K562 (cell line): ENCODE data around the gene TBCEL.

Experiments
- EP300 ChIP-seq: IDR thresholded peaks from 2 replicates; pipeline ENCODE4 v1.6.1; 2012; ENCODE audit warnings: low read length, improper control_type of control experiment
- EZH2 ChIP-seq: IDR thresholded peaks from 2 replicates; pipeline ENCODE4 v1.6.1; 2012; ENCODE audit warnings: low read depth, mild to moderate bottlenecking, inconsistent platforms, low read length, borderline replicate concordance
- FOSL1 ChIP-seq: fragments of 200-800 bp; sonication (Bioruptor generic); conservative IDR thresholded peaks from 2 replicates; pipeline ENCODE4 v1.6.1; 2016; ENCODE audit warnings: missing genetic modification characterization, missing compliant biosample characterization
- FOXK1 ChIP-seq: sonication (generic); formaldehyde crosslinking; IDR thresholded peaks from 2 replicates; pipeline ENCODE4 v1.8.0; 2022; ENCODE audit warnings: missing genetic modification reagents, mild to moderate bottlenecking, borderline replicate concordance
- FOXM1 ChIP-seq, 2 experiments: fragments of 450-650 bp in 1 of 2; sonication (generic) in 1 of 2; formaldehyde crosslinking in 1 of 2; IDR thresholded peaks; 2 replicates each; pipeline versions ENCODE4 v1.6.1 to v1.9.0; 2017 to 2022; ENCODE audit warnings: low read depth in 2 of 2, mild to moderate bottlenecking in 2 of 2, missing genetic modification reagents in 1 of 2, moderate library complexity in 1 of 2
- KLF16 ChIP-seq: IDR thresholded peaks from 2 replicates; pipeline ENCODE4 v1.6.1; 2016; ENCODE audit warnings: antibody characterized with exemption
- MTA2 ChIP-seq: fragments of 450-650 bp; IDR thresholded peaks from 2 replicates; pipeline ENCODE4 v1.6.1; 2016; ENCODE audit warnings: low read depth
- SMAD3 ChIP-seq: fragments of 450-650 bp; formaldehyde crosslinking; conservative IDR thresholded peaks from 2 replicates; pipeline ENCODE4 v1.4.0; 2020; ENCODE audit warnings: mild to moderate bottlenecking
- TEAD4 ChIP-seq, 2 experiments: sonication (generic) in 1 of 2; formaldehyde crosslinking in 1 of 2; IDR thresholded peaks; 2 replicates each; pipeline versions ENCODE4 v1.6.1 to v1.8.0; 2012 to 2022; ENCODE audit warnings: borderline replicate concordance in 1 of 2, inconsistent platforms in 1 of 2, low read length in 1 of 2, mild to moderate bottlenecking in 1 of 2, missing genetic modification reagents in 1 of 2
- ZBTB17 ChIP-seq: fragments of 450-650 bp; formaldehyde crosslinking; IDR thresholded peaks from 2 replicates; pipeline ENCODE4 v1.4.0; 2020; ENCODE audit warnings: mild to moderate bottlenecking
- ZFP36 ChIP-seq: fragments of 150-350 bp; IDR thresholded peaks from 2 replicates; pipeline ENCODE4 v1.6.1; 2018; ENCODE audit warnings: low read length, low read depth; ENCODE audit not compliant: partially characterized antibody
- TF ChIP-seq, protein P1 (sequence below), 3 experiments: IDR thresholded peaks in 2 of 3; conservative IDR thresholded peaks in 1 of 3; 2 replicates each; pipeline ENCODE4 v1.5.1; 2011 to 2012; ENCODE audit warnings: low read length in 3 of 3, mild to moderate bottlenecking in 3 of 3, control low read depth in 2 of 3, improper control_type of control experiment in 1 of 3, inconsistent platforms in 1 of 3, low read depth in 1 of 3, mixed read lengths in 1 of 3, moderate library complexity in 1 of 3; ENCODE audit not compliant: insufficient read depth in 2 of 3

DNA sequence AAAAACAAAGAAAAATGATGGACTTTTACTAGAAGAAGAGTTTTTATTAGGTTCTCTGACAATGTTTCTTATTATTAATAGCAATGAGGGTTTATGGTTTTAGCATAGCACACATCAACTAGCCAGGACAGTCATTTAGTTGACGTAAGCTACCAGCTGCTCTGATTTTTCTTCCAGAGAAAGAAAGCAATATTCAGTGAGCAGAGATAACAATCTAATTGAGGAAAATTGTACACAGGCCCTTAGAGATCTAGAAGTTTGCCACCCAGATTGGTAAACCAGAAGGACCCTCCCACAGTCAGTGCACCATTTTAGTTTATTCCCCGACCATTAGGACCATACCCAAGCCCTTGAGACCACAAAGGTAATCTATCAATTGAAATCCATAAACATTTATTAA, 28.7 kb upstream of the TBCEL start:
- TF ChIP-seq EZH2, result no peak
- TF ChIP-seq KLF16, result no peak
- TF ChIP-seq ZFP36, result no peak
- TF ChIP-seq SMAD3, result no peak
- no peak for TF ChIP-seq MTA2
- TF ChIP-seq FOSL1, result no peak
- no peak for TF ChIP-seq FOXK1
- TF ChIP-seq TEAD4 (IDR thresholded peaks at IDR 0.05; ENCODE audit: low read length), result no peak
- no peak for TF ChIP-seq TEAD4 (CRISPR knock-in tag; IDR thresholded peaks at IDR 0.05; ENCODE audit: borderline replicate concordance)
- TF ChIP-seq, protein P1, sequence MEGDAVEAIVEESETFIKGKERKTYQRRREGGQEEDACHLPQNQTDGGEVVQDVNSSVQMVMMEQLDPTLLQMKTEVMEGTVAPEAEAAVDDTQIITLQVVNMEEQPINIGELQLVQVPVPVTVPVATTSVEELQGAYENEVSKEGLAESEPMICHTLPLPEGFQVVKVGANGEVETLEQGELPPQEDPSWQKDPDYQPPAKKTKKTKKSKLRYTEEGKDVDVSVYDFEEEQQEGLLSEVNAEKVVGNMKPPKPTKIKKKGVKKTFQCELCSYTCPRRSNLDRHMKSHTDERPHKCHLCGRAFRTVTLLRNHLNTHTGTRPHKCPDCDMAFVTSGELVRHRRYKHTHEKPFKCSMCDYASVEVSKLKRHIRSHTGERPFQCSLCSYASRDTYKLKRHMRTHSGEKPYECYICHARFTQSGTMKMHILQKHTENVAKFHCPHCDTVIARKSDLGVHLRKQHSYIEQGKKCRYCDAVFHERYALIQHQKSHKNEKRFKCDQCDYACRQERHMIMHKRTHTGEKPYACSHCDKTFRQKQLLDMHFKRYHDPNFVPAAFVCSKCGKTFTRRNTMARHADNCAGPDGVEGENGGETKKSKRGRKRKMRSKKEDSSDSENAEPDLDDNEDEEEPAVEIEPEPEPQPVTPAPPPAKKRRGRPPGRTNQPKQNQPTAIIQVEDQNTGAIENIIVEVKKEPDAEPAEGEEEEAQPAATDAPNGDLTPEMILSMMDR (IDR thresholded peaks at IDR 0.05 in 2 of 3, conservative IDR thresholded peaks at IDR 0.05 in 1 of 3; ENCODE audit: insufficient read depth in 2 of 3, low read depth in 1 of 3, low read length in 3 of 3), result no peak
- TF ChIP-seq EP300, result no peak
- no peak for TF ChIP-seq ZBTB17
- no peak for TF ChIP-seq FOXM1 (IDR thresholded peaks at IDR 0.05; ENCODE audit: low read depth)
- TF ChIP-seq FOXM1 (CRISPR knock-in tag; IDR thresholded peaks at IDR 0.05; ENCODE audit: low read depth), result no peak
